Stomach (tissue), 9 donors: Measurements from ENCODE around the gene PLXNB1. TPM values are rescaled to one million over a fixed set of nuclear protein-coding genes. Genes with fewer than 3 reads are reported as not detected.

Experiments used
- DNase-seq, 2 donors: peaks; one replicate each; pipeline versions ENCODE4 v3.0.0 to v3.0.0-alpha.2; 2013 to 2019
- H3K27ac ChIP-seq, 5 donors: fragments of 200-600 bp in 4 of 5; sonication (generic) in 4 of 5; one replicate each; pipeline ENCODE4 v1.5.1; 2013 to 2019; ENCODE audit warnings: mild to moderate bottlenecking in 1 of 5, moderate library complexity in 1 of 5
- H3K27me3 ChIP-seq, 3 donors: fragments of 200-600 bp; sonication (generic); one replicate each; pipeline ENCODE4 v1.5.1; 2017 to 2019; ENCODE audit warnings: mixed run types in 1 of 3
- H3K36me3 ChIP-seq, 4 donors: fragments of 200-600 bp; sonication (generic); 1 replicate in 3 of 4; 2 replicates in 1 of 4; pipeline ENCODE4 v1.5.1; 2016 to 2019
- H3K4me1 ChIP-seq, 4 donors: fragments of 200-600 bp; sonication (generic); one replicate each; pipeline ENCODE4 v1.5.1; 2016 to 2019
- H3K4me3 ChIP-seq, 4 donors: fragments of 200-600 bp; sonication (generic) in 3 of 4; one replicate each; pipeline ENCODE4 v1.5.1; 2016 to 2019; ENCODE audit warnings: mild to moderate bottlenecking in 1 of 4
- H3K9me3 ChIP-seq, 4 donors: fragments of 200-600 bp; sonication (generic); one replicate each; pipeline ENCODE4 v1.5.1; 2016 to 2019
- EP300 ChIP-seq: sonication (generic); formaldehyde crosslinking; IDR thresholded peaks from one replicate; pipeline ENCODE4 v1.6.1; 2017; ENCODE audit warnings: antibody characterized with exemption
- POLR2A ChIP-seq, 4 donors: fragments of 450-650 bp; IDR thresholded peaks; one replicate each; pipeline ENCODE4 v1.6.1; 2016; ENCODE audit warnings: antibody characterized with exemption in 4 of 4, control low read depth in 2 of 4, mild to moderate bottlenecking in 1 of 4, moderate library complexity in 1 of 4
- POLR2AphosphoS5 ChIP-seq, 3 donors: sonication (generic); formaldehyde crosslinking; IDR thresholded peaks; one replicate each; pipeline ENCODE4 v1.6.1; 2016; ENCODE audit warnings: antibody characterized with exemption in 3 of 3
- WGBS, 5 donors: extraction: QIAGEN DNeasy Blood & Tissue Kit in 3 of 5; methylation state at CpG; one replicate each; pipeline versions ENCODE4 v1.1.5 to v1.1.7; 2013 to 2018; 5-methylcytosine and 5-hydroxymethylcytosine counted together
- intact Hi-C: fragments of 100-400 bp; cut with DNase I; formaldehyde crosslinking; loops from one replicate; pipeline ENCODE4 v1.15.1; 2023; ENCODE audit warnings: low total_unique reads
- polyA plus RNA-seq, 3 donors: library from polyadenylated mRNA; stranded (reverse); fragments of 200-250 nt; gene quantifications; one replicate each; pipeline ENCODE4 v1.2.3, GENCODE V29; 2013
- total RNA-seq, 5 donors: library from RNA; depleted of rRNA; stranded (reverse); fragments of >200 nt; gene quantifications; one replicate each; pipeline versions ENCODE4 v1.1.0 to v1.2.3, GENCODE V29; 2014 to 2016
- TF ChIP-seq, protein P1 (sequence below), 7 experiments: fragments of 450-650 bp in 4 of 7; fragments of 200-600 bp in 3 of 7; sonication (generic) in 3 of 7; IDR thresholded peaks; one replicate each; pipeline ENCODE4 v1.5.1; 2016 to 2019; ENCODE audit warnings: antibody characterized with exemption in 7 of 7, control low read depth in 2 of 7, mild to moderate bottlenecking in 1 of 7
- donor health status: healthy with polysubstance abuse.
- donor health status: Bipolar disorder and iron deficiency.
- donor health status: healthy.

PLXNB1 gene
- total and polyA plus RNA-seq, 8 donors = 13.9 to 874 (median 135) TPM

DNA sequence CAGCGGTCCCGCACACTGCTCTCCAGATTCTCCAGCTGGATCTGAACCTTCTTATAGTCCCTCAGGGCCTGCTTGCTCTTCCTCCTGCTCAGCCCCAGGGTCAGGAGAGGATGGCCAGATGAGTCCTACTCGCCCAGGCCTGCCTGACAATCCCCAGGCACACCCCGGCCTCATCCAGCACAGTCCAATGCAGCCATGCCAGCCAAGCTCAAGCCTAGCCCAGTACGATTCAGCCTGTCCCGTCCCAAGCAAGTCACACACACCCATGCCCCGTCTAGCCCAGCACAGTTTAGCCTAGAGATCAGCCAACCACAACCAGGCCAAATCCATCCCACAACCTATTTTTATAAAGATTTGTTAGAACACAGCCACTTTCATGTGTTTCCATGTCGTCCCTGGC lies 16.8 kb downstream of the PLXNB1 start:
- WGBS, 5 donors = 75 to 92% (median 88%) methylated on average over 7 to 8 of the region's 8 CpGs
- intact Hi-C loops = loop anchor here (10.0 kb wide), 1 partner anchor 138 kb away; no protein-coding TSS in a partner anchor
- Histone ChIP-seq H3K36me3 (peaks cover 85 to 100% (median 100%) of the 10 kb centered on the region in 4 donors), H3K4me3 (no peak overlapping the region), H3K4me1 (peaks cover 0 to 8% (median 0%) of the 10 kb centered on the region in 4 donors), H3K27me3 (no peaks in the 10 kb centered on the region), H3K9me3 (no peaks in the 10 kb centered on the region), H3K27ac (no peak overlapping the region)
- DNase-seq = no peak
- TF ChIP-seq EP300 (no peak), POLR2A (IDR thresholded peaks at IDR 0.05) (no peak), POLR2AphosphoS5 (IDR thresholded peaks at IDR 0.05) (no peak)
- TF ChIP-seq, protein P1, sequence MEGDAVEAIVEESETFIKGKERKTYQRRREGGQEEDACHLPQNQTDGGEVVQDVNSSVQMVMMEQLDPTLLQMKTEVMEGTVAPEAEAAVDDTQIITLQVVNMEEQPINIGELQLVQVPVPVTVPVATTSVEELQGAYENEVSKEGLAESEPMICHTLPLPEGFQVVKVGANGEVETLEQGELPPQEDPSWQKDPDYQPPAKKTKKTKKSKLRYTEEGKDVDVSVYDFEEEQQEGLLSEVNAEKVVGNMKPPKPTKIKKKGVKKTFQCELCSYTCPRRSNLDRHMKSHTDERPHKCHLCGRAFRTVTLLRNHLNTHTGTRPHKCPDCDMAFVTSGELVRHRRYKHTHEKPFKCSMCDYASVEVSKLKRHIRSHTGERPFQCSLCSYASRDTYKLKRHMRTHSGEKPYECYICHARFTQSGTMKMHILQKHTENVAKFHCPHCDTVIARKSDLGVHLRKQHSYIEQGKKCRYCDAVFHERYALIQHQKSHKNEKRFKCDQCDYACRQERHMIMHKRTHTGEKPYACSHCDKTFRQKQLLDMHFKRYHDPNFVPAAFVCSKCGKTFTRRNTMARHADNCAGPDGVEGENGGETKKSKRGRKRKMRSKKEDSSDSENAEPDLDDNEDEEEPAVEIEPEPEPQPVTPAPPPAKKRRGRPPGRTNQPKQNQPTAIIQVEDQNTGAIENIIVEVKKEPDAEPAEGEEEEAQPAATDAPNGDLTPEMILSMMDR (IDR thresholded peaks at IDR 0.05) = no peak

- H3K4me3 ChIP-seq = no peak overlapping the region
- DNase-seq = no peak
- no peaks in the 10 kb centered on the region for H3K9me3 ChIP-seq
- TF ChIP-seq POLR2A (IDR thresholded peaks at IDR 0.05) = no peak
- no peak for TF ChIP-seq POLR2AphosphoS5 (IDR thresholded peaks at IDR 0.05)
- TF ChIP-seq, protein P1 (IDR thresholded peaks at IDR 0.05) = no peak
- no peak for TF ChIP-seq EP300
- H3K36me3 ChIP-seq = peaks cover 84 to 100% (median 100%) of the 10 kb centered on the region in 4 donors
- no peaks in the 10 kb centered on the region for H3K27me3 ChIP-seq
- H3K27ac ChIP-seq = no peak overlapping the region
- intact Hi-C loops = loop anchor here (10.0 kb wide), 1 partner anchor 138 kb away; no protein-coding TSS in a partner anchor
- H3K4me1 ChIP-seq = peaks cover 0 to 8% (median 0%) of the 10 kb centered on the region in 4 donors
- whole genome bisulfite sequencing, 5 donors = 91 to 93% (median 92%) methylated on average over 15 to 19 of the region's 19 CpGs
These were observed 17.4 kb downstream of the PLXNB1 start for GRCh38 chr3:48412375-48413001.

DNA sequence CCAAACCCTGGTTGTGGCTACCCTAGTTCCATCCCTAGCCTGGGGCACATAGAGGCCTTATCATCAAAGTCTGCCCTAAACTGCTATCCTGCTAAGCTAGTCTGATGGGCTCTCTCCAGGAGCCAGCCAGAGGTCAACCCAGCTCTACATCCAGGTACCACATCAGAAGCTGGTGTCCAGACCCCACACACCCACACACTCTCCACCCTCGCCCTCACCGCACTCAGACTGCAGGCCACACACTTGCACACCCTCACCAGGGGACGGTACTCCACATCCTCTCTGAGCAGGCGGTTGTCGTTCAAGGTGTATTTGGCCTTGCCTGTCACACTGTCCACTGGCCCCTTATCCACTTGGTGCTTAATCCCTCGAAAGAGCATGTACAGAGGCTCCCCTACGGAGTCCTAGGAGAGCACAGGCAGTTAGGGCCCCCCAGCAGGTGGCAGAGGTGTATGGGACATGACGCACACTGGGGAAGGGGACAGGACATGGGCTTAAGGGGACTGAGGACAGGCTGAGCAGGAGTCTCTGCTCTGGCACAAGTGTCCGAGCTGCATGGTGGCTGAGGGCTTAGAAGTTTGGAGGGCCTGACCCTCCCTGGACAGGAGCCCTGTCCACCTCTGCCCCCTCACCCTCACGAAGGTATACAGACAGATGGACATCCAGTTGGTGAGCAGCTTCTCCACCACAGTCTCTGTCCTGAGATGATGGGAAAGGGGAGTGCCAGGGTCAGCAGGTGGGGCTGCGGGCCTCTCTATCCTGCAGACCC lies 18.1 kb downstream of the PLXNB1 start:
- DNase-seq = no peak
- intact Hi-C loops = loop anchor here (10.0 kb wide), 1 partner anchor 137 kb away; no protein-coding TSS in a partner anchor
- Histone ChIP-seq H3K9me3 (no peaks in the 10 kb centered on the region), H3K4me3 (no peak overlapping the region), H3K27ac (no peak overlapping the region), H3K36me3 (peaks cover 79 to 100% (median 100%) of the 10 kb centered on the region in 4 donors), H3K4me1 (peaks cover 0 to 8% (median 0%) of the 10 kb centered on the region in 4 donors), H3K27me3 (no peaks in the 10 kb centered on the region)
- TF ChIP-seq EP300 = no peak
- no peak for TF ChIP-seq POLR2AphosphoS5 (IDR thresholded peaks at IDR 0.05)
- no peak for TF ChIP-seq POLR2A (IDR thresholded peaks at IDR 0.05)
- TF ChIP-seq, protein P1 (IDR thresholded peaks at IDR 0.05) = no peak
- 84 to 92% (median 88%) methylated on average over 10 to 11 of the region's 11 CpGs for WGBS, 5 donors

- Histone ChIP-seq H3K27ac (no peak overlapping the region), H3K9me3 (no peaks in the 10 kb centered on the region), H3K27me3 (no peaks in the 10 kb centered on the region), H3K36me3 (peaks cover 86 to 100% (median 100%) of the 10 kb centered on the region in 4 donors), H3K4me1 (peaks cover 0 to 8% (median 0%) of the 10 kb centered on the region in 4 donors), H3K4me3 (no peak overlapping the region)
- DNase-seq = no peak
- WGBS, 5 donors = 93 to 96% (median 93%) methylated on average over 9 of the region's 9 CpGs
- intact Hi-C loops = loop anchor here (10.0 kb wide), 1 partner anchor 136 kb away; no protein-coding TSS in a partner anchor
- TF ChIP-seq POLR2A (IDR thresholded peaks at IDR 0.05) (no peak), POLR2AphosphoS5 (IDR thresholded peaks at IDR 0.05) (no peak)
- TF ChIP-seq, protein P1 (IDR thresholded peaks at IDR 0.05) = no peak
These were observed 18.8 kb downstream of the PLXNB1 start for GRCh38 chr3:48411041-48411588.
